Mucosa of rectum (tissue), 2 donors: ENCODE measurements around the gene MCL1.

Source experiments
- H3K27ac ChIP-seq, 2 donors: one replicate each; pipeline ENCODE4 v1.7.0; 2013; ENCODE audit warnings: inconsistent platforms in 2 of 2, low read depth in 2 of 2, low read length in 2 of 2
- H3K27me3 ChIP-seq, 2 donors: one replicate each; pipeline ENCODE4 v1.7.0; 2013; ENCODE audit warnings: low read length in 2 of 2; ENCODE audit not compliant: control insufficient read depth in 2 of 2, insufficient read depth in 2 of 2
- H3K36me3 ChIP-seq, 2 donors: one replicate each; pipeline ENCODE4 v1.7.0; 2013; ENCODE audit warnings: low read length in 2 of 2; ENCODE audit not compliant: control insufficient read depth in 2 of 2, insufficient read depth in 2 of 2
- H3K4me1 ChIP-seq, 2 donors: one replicate each; pipeline ENCODE4 v1.7.0; 2013; ENCODE audit warnings: low read length in 2 of 2, mild to moderate bottlenecking in 1 of 2; ENCODE audit not compliant: control insufficient read depth in 2 of 2, insufficient read depth in 2 of 2
- H3K4me3 ChIP-seq, 2 donors: one replicate each; pipeline ENCODE4 v1.7.0; 2013; ENCODE audit warnings: low read length in 2 of 2
- H3K9ac ChIP-seq, 2 donors: one replicate each; pipeline ENCODE4 v1.7.0; 2013; ENCODE audit warnings: low read length in 2 of 2, low read depth in 1 of 2, mild to moderate bottlenecking in 1 of 2
- H3K9me3 ChIP-seq, 2 donors: one replicate each; pipeline ENCODE4 v1.7.0; 2013; ENCODE audit warnings: low read length in 2 of 2; ENCODE audit not compliant: control insufficient read depth in 2 of 2
- donor health status: healthy.
- donor health status: Normal muscosa, but diverticular disease.

MCL1 gene

GRCh38 chr1:150551784-150552127 lies 27.7 kb downstream of the MCL1 start:
- Histone ChIP-seq H3K4me3 (no peak overlapping the region), H3K36me3 (peaks cover 3 to 5% of the 10 kb centered on the region in 2 donors), H3K27ac (peak overlapping the region; percentile 40 to 65), H3K4me1 (peaks cover 3 to 15% of the 10 kb centered on the region in 2 donors), H3K27me3 (peaks cover 0 to 8% of the 10 kb centered on the region in 2 donors), H3K9ac (peak overlapping the region in 1 of 2 donors; percentile 14), H3K9me3 (no peaks in the 10 kb centered on the region)

GRCh38 chr1:150551051-150551783 lies 28.2 kb downstream of the MCL1 start:
- H3K27ac ChIP-seq = peak overlapping the region; percentile 56 to 65
- H3K36me3 ChIP-seq = peaks cover 3 to 5% of the 10 kb centered on the region in 2 donors
- H3K27me3 ChIP-seq = peaks cover 0 to 8% of the 10 kb centered on the region in 2 donors
- no peak overlapping the region for H3K4me3 ChIP-seq
- no peaks in the 10 kb centered on the region for H3K9me3 ChIP-seq
- H3K9ac ChIP-seq = no peak overlapping the region
- H3K4me1 ChIP-seq = peaks cover 3 to 15% of the 10 kb centered on the region in 2 donors

DNA sequence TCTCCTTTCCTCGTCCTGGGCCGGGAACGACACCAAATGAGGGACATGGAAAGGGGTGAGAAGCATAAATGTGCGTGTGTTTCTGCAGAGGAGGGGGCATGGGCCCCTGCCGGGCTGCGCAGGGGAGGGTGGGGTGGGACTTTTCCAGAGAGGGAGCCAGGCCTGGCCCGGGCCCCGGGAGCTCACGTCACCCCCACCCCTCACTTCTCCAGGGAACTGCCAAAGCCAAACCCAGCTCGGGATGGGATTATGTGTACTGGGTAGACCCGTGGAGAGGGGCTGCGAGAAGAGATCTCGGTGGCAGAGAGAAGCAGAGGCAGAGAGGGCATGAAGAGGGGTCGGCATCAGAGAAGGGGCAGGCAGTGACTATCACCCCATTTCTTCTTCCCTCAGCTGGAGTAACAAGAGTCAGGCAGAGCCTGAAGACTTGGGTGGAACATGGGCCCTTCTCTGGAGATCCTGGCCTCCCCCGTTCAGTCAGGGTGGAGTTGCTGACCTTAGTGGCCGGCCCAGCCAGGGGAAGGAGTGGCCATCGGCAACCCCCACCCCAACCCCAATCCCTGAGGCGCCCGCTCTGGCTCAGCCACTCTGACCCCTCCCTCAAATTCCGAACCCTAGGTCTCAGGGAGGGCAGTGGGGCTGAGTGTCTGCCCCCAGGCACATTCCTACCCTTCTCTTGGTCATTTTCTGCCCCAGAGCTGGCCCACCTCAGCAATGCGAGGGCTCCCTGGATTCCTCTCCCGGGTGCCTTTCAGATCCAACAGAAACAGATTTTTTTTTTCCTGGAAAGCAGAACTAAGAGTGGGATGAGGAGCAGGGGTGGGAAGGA lies 29.0 kb downstream of the MCL1 start:
- H3K4me3 ChIP-seq = peak overlapping the region; percentile 54 to 59
- H3K4me1 ChIP-seq = peaks cover 3 to 15% of the 10 kb centered on the region in 2 donors
- peaks cover under 1 to 1% of the 10 kb centered on the region in 2 donors for H3K36me3 ChIP-seq
- H3K9ac ChIP-seq = peak overlapping the region; percentile 42 to 52
- H3K27me3 ChIP-seq = peaks cover 0 to 8% of the 10 kb centered on the region in 2 donors
- no peaks in the 10 kb centered on the region for H3K9me3 ChIP-seq
- peak overlapping the region; percentile 65 to 66 for H3K27ac ChIP-seq

DNA sequence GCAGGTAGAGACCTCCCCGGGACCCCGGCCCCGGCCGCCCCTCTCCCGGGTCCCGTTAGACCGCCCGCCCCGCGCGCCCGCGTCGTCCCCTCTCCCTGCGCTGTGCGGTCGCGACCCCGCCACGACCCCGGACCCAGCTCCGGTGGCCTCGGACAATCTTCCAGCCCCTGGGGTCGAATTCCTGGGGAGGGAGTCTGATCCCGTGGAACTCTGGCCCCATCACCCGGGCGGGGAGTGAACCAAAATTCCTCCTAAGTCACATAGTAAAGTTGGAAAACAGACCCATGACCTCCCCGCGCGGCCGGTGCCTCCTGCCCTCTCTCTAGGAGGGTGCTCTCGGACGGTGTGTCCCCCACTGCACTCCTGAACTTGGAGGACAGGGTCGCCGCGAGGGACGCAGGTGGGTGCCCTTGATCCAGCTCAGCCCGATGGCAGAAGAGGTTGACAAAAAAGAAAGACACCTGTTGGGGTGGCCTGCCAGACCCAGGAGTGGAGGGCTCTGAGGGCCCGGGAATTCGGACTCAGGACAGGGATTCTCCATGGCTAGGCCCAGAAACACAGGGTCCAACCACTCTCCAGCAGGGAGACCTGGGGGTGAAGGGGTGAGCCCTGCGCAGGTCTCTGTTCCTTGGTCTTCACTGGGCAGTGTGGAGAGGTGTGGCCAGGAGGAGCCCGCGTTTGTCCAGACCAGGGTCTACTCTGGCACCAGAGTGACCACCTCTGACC lies 29.8 kb downstream of the MCL1 start:
- Histone ChIP-seq H3K27ac (peak overlapping the region; percentile 52 to 66), H3K4me1 (peaks cover 3 to 15% of the 10 kb centered on the region in 2 donors), H3K4me3 (peak overlapping the region; percentile 54 to 59), H3K9ac (peak overlapping the region; percentile 42 to 52), H3K36me3 (no peaks in the 10 kb centered on the region), H3K9me3 (no peaks in the 10 kb centered on the region), H3K27me3 (peaks cover 0 to 8% of the 10 kb centered on the region in 2 donors)

DNA sequence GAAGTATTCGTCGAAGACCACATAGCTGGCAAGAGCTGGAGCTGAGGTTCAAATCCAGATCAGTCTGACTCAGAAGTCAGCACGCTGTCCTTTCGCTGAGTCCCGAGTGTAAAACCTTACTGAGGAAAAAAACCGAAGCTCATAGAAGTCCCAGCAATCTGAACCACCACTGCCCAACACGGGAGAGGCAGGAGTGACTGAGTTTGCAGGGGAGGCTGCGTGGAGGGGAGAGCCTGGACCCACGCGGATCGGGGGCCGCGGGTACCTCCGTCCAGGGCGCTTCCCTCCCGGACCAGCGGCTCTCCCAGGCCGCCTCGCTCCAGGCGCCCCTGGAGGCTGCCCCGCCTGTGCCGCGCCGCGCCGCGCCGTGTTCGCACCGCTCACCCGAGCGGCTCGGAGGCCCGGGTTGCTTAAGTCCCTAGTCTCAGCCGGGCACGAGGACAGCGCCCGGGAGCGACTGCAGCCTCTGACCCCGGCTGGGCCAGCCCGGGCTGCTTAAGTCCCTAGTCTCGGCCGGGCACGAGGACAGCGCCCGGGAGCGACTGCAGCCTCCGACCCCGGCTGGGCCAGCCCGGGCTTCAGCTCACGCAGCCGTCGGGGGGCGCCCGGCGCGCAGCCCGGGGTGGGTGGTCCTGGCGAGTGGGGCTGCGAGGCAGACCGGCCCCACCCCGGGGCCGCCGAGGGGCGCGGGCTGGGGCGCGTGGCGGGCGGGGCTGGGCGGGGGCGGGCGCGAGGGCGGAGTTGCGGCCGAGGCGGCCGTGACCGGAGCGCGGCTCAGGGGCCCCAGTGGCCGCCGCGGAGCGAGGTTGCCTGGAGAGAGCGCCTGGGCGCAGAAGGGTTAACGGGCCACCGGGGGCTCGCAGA lies 30.5 kb downstream of the MCL1 start, which contains the start of gene ADAMTSL4:
ADAMTSL4 (plus strand) TSS at position 777 of the 864 bp plus-strand sequence. CDS start 2,881 bp downstream, outside the sequence.
- peak within 1 kb of the TSS; percentile 52 to 66 for H3K27ac ChIP-seq
- H3K27me3 ChIP-seq = peaks cover 0 to 8% of the 10 kb centered on the region in 2 donors
- peak within 1 kb of the TSS; percentile 52 to 63 for H3K9ac ChIP-seq
- H3K36me3 ChIP-seq = no peaks in the 10 kb centered on the region
- no peaks in the 10 kb centered on the region for H3K9me3 ChIP-seq
- peaks cover 3 to 15% of the 10 kb centered on the region in 2 donors for H3K4me1 ChIP-seq
- H3K4me3 ChIP-seq = peak within 1 kb of the TSS; percentile 59 to 67

DNA sequence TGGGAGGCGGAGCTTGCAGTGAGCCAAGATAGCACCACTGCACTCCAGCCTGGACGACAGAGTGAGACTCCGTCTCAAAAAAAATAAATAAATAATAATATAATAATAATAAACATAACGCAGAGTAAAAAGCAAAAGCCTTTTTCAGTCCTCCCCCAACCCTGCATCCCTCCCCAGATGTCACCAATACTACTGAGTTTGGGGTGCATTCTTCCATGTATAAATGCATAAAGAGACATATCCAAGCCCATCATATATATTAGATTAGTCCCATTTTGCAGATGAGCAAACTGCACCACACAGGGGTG lies 31.1 kb downstream of the MCL1 start:
- Histone ChIP-seq H3K9ac (peak overlapping the region; percentile 0 to 63), H3K4me1 (peaks cover 3 to 15% of the 10 kb centered on the region in 2 donors)

GRCh38 chr1:150546294-150546937 lies 33.0 kb downstream of the MCL1 start:
- H3K9ac ChIP-seq = no peak overlapping the region

More for the DNA sequence above, 31.1 kb downstream of the MCL1 start:
- Histone ChIP-seq H3K27ac (peak overlapping the region; percentile 52 to 53), H3K36me3 (no peaks in the 10 kb centered on the region), H3K27me3 (peaks cover 0 to 8% of the 10 kb centered on the region in 2 donors), H3K9me3 (no peaks in the 10 kb centered on the region), H3K4me3 (peak overlapping the region; percentile 55 to 67)

GRCh38 chr1:150545486-150546032 lies 33.9 kb downstream of the MCL1 start:
- Histone ChIP-seq H3K36me3 (no peaks in the 10 kb centered on the region), H3K27ac (no peak overlapping the region), H3K9me3 (no peaks in the 10 kb centered on the region), H3K4me3 (no peak overlapping the region), H3K9ac (no peak overlapping the region), H3K27me3 (peaks cover 0 to 8% of the 10 kb centered on the region in 2 donors), H3K4me1 (peaks cover 0 to 7% of the 10 kb centered on the region in 2 donors)

More at GRCh38 chr1:150546294-150546937, 33.0 kb downstream of the MCL1 start:
- Histone ChIP-seq H3K4me1 (peaks cover 0 to 7% of the 10 kb centered on the region in 2 donors), H3K27me3 (peaks cover 0 to 8% of the 10 kb centered on the region in 2 donors), H3K9me3 (no peaks in the 10 kb centered on the region), H3K36me3 (no peaks in the 10 kb centered on the region), H3K4me3 (no peak overlapping the region), H3K27ac (no peak overlapping the region)
